NCI-H1417 (cell line): ENCODE measurements around the gene LYRM4.
A peak's percentile ranks its signal among the peaks of the same experiment; 100 is the strongest.

Experiments
- DNase-seq, 3 experiments: peaks; one replicate each; lab custom pipeline; 2025; lab: John Stamatoyannopoulos, UW

The LYRM4 gene

GRCh38 chr6:5246141-5247097, 14.3 kb downstream of the LYRM4 start:
- DNase-seq: peak in 1 of 3 experiments; percentile 8

GRCh38 chr6:5243069-5243468, 17.7 kb downstream of the LYRM4 start:
- DNase-seq: no peak

DNA sequence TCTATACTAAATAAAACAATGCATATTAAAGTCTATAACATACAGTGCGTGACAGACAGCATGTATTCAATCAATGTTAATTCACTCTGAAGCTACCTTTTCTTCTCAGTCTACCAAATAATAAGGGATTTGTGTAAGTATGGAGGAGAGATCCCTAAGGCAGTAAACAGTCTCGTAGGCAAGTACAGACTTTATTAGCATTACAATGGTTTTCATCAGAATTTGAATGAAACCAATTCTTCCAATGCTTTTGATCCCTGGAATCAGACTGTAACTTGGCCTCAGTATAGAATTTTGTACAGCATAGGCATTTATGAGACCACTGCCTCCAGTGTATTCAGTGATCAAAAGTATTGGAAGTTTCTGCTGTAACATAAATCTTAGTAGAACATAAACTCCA, 19.5 kb downstream of the LYRM4 start:
- DNase-seq: no peak

DNA sequence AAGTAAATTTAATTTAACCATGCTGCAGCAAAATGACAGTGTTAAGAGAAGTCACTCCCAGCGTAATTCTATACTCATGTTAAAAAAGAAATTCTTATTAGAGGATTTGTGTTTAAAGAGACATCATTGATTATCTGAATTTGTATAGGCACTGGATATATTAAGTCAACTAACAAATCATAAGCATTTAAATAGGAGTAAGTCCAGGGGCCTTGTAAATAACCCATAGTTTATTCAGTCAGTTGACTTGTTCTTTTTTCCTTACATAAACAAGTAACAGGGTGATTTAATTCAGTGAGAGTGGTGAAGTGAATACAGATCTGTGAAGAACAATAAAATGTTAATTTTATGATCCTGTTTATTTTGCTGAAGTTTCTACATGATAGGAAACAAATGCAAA, 22.4 kb downstream of the LYRM4 start:
- DNase-seq: no peak

- DNase-seq: no peak
Observed at GRCh38 chr6:5237805-5238204, 22.9 kb downstream of the LYRM4 start.

- DNase-seq: no peak
Observed at GRCh38 chr6:5235830-5236229, 24.9 kb downstream of the LYRM4 start.

DNA sequence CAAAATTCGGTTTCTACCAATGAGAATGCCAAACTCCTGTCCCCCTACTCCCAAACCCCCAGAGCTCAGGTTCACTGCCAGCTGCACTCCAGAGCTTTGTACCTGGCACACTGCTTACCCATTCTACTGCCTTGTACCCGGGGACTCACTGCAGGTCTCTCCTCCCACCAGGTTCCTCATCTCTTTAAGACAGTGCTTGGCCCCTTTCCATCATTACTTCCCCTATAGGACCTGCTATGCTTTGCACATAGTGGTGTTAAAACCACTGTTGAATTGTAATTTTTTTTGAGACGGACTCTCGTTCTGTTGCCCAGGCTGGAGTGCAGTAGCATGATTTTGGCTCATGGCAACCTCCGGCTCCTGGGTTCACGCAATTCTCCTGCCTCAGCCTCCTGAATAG, 25.9 kb downstream of the LYRM4 start:
- no peak for DNase-seq

DNA sequence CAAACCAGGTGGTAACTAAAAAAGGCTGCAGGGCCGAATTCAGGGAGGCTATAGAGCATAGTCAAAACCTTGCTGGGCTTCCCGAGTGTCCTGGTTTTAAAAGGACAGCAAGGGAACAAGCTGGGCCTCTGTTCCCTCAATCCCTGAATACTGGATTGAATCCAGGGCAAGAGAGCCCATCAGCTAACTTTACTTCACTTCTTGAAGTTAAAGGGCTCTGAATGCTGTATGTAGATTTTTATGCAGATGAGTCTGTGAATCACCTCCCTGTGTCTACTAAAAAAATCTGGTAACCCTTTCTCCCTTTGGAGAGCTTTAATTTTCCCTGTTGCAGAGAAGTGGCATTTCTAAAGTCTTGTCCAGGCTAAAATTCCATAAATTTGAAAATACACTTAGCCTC, 29.5 kb downstream of the LYRM4 start:
- DNase-seq: no peak

DNA sequence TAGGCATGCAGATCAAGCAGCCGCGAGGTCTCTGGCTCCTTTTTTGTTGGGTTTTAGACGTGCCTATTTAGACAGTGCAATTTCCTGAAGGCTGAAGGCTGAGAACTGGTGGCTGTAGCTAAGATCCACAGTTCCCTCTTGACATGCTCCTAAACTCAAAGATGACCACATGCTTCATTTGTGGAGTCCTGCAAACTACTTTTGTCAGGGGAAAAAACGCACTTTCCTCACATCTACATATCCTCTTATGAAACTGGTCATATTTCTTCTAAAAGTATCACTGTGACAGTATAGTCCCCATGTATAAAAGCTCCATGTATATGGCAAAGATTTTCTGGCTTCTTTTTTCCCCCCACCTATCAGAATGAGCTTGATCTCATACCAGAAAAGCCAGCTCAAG, 30.7 kb downstream of the LYRM4 start:
- DNase-seq: no peak

GRCh38 chr6:5229356-5229755, 31.4 kb downstream of the LYRM4 start:
- no peak for DNase-seq

- no peak for DNase-seq
Observed at GRCh38 chr6:5223309-5223708, 37.4 kb downstream of the LYRM4 start.

GRCh38 chr6:5220443-5220842, 40.3 kb downstream of the LYRM4 start:
- DNase-seq: no peak

GRCh38 chr6:5219011-5219691, 41.6 kb downstream of the LYRM4 start:
- DNase-seq: no peak

GRCh38 chr6:5217356-5217755, 43.4 kb downstream of the LYRM4 start:
- no peak for DNase-seq

DNA sequence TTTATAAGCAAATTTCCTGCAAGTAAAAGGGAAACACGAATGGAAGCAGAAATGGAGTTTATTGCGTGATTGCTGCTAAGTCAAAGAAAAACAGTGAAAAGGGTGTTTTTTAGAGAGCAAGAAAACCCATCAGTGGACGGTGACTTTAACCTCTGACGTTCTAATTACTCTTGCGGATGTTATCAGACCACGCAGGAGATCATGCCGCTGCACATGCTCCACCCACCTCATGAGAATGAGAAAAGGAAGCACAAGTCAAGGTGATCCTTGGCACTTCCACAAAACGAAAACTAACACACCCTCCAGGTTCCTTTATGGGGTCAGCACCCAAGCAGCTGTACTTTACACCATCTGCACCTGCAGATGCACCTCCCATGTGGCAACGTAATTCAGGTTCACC, 45.0 kb downstream of the LYRM4 start:
- no peak for DNase-seq

DNA sequence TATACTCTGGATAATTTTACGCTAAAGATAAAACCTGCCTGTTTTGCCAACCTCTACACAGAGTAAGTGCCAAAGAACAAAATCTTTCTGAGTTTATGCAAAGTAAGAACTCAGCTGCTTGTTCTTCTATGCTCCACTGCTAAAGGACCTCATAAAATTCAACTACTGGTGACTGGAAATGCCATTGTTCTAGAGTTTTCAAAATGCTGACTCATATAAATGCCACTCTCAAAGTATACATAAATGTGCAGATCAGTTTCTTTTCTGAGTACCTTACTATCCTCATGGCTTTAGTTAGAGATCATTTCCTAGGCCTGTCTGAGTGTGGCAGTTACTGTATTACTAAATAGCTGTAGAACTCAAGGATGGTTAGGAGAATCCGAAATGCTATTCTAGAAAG, 45.6 kb downstream of the LYRM4 start:
- peak in 1 of 3 experiments; percentile 43 for DNase-seq

DNA sequence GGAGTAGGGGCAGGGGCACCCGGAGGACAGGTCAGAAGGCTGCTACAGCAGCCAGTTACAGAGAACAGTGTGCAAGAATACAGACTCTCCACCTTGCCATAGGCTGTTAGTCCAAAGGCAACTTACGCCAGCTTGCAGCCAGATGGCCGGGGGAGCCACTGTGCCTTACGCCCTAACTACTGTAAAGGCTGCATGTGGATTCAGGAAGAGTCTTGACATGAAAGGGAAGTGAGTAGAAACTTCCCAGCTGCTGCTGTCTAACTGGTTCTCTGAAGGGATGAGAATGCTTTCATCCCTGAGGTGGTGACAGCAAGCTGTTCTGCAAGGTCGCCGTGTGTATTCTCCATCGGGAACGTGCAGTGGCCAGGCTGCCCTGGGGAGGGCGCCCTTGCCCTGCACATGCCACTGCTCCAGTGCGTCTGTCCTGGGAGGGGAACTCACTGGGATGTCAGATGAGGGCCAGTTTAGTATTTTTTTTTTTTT, 46.1 kb downstream of the LYRM4 start:
- peak in 1 of 3 experiments; percentile 25 for DNase-seq

GRCh38 chr6:5213836-5214235, 46.9 kb downstream of the LYRM4 start:
- DNase-seq: no peak

DNA sequence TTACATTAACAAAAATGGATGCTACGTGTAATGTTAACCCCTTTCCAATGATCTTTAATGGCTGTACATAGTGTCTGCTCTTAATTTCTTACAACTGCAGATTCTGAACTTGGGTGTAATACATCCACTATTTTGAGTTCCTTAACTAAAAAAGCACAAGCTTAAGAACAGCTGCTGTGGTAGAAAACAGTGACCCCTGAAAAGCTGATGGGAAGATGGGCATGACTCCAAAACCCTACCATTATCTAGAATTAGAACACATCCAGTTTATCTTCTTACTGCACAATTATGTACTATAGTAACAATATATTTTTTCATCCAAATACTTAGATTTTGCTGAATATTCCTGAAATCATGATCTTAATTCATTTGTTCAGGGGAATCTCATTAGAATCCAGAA, 49.3 kb downstream of the LYRM4 start:
- DNase-seq: no peak

DNA sequence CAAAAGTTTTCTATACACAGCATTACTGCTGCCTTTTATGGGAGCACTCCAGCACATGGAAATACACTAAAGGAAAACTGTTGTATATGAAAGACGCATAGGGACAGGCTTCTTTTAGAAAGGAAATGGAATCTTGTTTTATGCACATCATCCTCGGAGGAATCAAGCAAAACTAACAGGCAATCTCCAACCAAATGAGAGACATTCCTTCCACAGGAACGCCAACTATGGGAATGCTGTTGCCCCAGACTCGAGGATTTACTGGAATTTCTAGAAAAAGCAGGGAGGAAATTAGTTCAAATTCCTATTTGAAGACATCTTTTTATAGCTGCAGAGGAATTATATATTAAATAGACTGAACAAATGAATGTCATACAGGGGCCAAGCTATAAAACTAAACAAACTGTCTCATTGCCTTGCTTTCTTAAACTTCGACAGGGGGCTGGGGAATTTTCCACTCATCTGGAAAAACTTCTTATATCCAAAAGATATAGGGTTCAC, 52.2 kb downstream of the LYRM4 start:
- no peak for DNase-seq

DNA sequence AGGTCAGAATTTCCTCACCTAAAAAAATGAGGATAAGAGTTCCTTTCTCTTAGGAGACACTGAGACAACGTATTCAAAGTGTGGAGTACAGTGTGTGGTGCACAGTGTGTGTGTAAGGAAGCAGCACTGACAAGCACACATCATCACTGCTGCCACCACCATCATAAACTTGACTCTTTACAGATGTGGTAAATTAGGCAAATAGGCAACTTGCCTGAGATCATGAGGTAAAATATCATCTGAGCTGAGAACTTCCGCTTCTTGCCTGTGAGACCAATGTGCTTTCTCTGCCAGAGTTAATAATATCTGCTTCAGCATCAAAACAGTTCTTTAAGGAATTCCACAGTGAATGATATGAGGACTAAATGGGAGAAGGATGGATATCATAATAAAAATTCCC, 52.7 kb downstream of the LYRM4 start:
- DNase-seq: no peak

- peak in 1 of 3 experiments; percentile 16 for DNase-seq
Observed at GRCh38 chr6:5206920-5207561, 53.7 kb downstream of the LYRM4 start.
